ENCODE data around the gene AHDC1.
"Not testable (repeated sequence)": the region's sequence is repeated elsewhere in the genome, so short reads cannot be mapped to it uniquely, and the experiment has no call there.

The AHDC1 gene

DNA sequence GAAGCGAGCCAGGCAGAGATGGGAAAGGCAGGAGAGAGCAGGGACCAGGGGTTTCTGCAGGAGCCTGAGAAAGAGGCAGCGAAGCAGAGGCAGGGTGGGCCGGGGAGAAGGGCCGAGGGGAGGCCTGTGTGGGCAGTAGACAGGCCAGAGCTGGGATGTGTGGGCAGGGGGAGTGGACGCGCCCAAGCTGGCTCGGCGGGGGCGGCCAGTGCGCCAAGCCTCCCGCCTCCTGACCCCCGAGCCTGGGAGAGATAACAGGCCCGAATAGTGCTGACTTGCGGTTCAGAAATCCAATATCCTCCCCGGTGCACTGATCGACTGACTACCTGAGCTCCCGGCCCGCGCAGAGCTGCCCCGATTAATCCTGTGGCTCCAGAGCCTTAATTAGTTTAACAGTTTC lies 41.9 kb downstream of the AHDC1 start:
- DNase-seq (ENCODE audit: low spot score): no peak

GRCh38 chr1:27561124-27561899 lies 42.6 kb downstream of the AHDC1 start:
- no peak for DNase-seq (ENCODE audit: low spot score)

DNA sequence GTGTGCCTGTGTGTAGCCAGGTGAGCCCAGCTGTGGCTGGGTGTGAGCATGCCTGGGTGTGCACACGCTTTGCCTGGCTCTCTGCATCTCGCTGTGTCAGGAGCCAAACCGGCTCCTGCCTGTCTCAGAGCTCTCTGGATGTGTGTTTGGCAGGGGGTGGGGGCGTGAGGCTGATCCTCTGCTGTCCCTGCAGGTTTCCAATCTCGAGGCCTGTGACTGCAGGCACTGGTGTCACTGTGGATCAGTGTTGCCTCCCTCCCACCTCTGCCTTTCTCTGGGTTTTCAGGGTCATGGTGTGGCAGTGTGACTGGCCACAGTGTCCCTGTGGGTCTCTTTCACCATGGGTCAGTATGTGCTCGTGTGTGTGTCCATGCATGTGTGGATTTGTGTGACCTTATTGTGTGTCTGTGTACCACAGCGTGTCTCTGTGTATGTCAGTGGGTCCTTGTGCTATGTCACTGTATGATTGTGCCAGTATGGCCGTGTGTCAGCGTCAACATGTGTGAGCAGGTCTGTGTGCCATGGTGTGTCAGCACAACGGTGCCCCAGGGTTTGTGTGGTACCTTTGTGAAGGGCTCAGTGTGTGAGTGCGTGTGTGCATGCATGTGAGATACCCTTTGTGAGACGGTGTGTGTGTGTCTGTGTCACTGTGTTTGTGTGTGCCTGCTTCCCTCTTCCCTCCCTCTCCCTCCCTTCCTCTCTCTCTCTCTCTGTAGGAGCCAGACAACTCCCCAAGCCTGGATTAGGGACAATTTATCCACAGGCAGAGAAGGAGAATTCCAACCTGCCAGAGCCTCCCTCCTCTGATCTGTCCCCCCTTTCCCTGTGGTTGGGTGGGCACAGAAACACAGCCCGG lies 43.4 kb downstream of the AHDC1 start:
- DNase-seq (ENCODE audit: low spot score): no peak

GRCh38 chr1:27559466-27560030 lies 44.4 kb downstream of the AHDC1 start:
- no peak for DNase-seq (ENCODE audit: low spot score)

DNA sequence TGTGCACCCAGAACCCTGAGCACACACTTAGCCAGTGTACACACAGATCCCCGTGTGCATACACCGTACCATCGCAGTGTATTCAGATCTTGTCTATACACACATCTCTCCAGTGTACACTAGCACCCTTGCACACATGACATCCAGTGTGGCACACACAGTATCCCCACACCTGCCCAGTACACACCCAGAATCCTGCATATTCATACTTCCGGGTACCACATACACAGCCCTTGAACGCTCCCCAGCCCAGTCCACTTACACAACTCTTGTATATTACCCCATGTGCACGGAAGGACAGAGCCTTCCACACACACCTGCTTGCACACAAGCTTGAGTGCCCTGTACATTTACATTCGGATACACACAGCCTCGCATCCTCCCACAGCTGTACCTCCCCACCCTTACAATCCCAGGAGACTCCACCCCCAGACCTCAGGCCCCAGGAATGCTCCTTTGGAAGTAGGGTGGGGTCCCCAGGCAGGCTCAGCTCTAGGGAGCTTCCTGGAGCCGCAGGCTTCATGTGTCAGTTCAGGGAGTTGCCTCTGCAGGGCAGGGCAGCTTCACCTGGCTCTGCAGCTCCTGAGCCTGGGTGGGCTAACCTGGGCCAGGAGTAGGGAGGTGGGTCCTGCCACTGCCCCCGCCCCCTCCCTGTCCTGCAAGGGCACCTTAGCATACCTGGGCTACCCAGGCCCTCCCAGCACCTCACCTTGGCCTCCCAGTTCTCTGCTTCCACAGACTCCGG lies 46.2 kb downstream of the AHDC1 start:
- DNase-seq (ENCODE audit: low spot score): no peak

DNA sequence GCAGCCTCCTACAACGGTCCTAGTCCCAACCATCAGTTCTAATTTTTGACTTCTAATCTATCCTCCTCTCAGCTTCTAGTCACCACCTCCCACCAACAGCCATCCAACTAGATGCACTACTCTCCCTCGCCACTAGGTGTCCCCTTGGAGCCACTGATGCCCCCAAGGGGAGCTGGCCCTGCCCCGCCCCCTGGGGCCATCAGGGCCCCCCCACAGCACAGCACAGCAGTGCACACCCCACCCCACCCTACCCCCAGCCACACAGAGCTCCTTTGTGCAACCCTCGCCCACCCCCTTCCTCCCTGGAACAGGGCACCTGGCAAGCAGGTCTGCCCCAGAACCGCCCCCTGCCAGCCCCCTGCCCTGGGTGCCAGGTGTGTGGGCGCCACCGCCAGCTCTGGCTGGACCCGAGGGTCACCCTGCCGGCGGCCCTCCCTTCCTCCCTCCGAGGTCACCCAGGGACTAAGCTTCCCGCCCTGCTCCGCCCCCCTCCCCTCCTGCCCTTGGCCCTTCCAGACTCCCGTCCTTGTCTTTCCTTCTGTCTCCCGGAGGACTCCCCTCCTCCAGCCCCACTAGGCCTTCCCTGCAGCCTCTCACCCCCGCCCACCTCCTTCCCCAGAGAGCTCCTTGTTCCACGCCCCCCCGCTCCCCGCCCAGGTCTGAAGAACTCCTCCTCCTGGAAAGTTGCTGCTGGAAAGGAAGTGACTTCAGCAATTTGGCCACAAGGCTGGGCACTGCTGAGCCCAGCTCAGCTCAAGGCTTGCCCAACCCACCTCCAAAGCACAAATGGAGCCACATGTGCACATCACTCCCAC lies 47.0 kb downstream of the AHDC1 start:
- DNase-seq (ENCODE audit: low spot score): peak; percentile 94

DNA sequence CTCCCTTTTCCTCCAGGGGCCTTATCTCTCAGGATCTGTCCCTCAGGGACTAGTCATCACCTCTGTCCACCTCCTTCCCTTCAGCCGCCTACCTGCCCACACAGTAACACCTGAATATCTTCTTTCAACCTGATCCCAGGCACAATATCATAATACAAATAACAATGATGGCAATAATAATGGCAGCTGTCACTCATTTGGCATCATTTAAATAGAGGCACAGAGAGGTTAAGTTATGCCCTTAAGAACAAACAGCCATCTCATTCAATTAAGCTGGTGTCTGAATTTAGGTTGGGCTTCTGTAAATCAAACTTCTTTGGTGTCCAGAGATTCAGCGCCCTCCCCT lies 47.5 kb downstream of the AHDC1 start:
- DNase-seq (ENCODE audit: low spot score): no peak

- DNase-seq (ENCODE audit: low spot score): no peak
Observed at GRCh38 chr1:27555700-27556424, 48.1 kb downstream of the AHDC1 start.

DNA sequence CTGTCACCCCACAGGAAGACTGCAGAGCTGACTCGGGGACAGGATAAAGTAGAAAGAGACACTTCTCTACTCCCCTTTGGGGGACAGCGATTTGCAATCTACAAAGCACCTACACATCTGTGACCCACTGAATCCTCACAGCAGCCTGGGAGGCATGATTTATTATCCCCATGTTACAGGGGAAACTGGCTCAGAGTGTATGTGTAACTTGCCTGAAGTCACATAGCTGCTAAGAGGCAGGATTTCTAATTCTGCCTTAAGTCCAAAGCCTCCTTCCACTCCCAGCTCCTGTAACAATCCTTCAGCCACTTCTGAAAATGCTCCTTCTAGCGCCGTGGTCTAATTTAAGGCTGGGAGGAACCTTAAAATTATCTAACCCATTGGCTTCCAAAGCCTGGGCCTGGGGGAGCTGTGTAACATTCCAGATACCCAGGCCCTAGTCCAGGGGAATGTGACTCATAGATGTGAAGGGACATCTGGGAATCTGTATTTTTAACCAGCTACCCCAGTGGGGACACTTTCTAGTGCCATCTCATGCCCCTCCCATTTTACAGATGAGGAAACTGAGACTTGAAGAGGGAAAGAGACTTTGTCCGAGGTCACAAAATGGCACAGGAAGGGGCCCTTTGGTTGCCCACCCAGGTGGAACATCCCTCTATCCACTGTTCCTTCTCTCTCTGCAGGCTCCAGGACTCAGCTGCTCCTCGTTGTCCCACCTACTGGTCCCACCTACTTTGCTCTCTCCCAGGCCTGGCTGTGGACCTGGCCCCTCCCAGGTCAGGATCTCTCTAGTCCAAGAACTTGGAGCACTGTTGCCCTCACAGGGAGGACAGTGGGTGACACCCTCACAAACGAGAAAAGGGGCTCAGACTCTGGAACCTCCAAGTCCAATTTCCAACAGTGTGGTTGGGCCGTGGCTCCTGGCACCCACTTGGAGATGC lies 48.9 kb downstream of the AHDC1 start:
- no peak for DNase-seq (ENCODE audit: low spot score)

GRCh38 chr1:27554293-27554692 lies 49.7 kb downstream of the AHDC1 start:
- DNase-seq (ENCODE audit: low spot score): no peak

- not testable (repeated sequence) for DNase-seq (ENCODE audit: low spot score)
Observed at GRCh38 chr1:27553823-27554222, 50.1 kb downstream of the AHDC1 start.

GRCh38 chr1:27552911-27553420 lies 51.0 kb downstream of the AHDC1 start:
- no peak for DNase-seq (ENCODE audit: low spot score)

DNA sequence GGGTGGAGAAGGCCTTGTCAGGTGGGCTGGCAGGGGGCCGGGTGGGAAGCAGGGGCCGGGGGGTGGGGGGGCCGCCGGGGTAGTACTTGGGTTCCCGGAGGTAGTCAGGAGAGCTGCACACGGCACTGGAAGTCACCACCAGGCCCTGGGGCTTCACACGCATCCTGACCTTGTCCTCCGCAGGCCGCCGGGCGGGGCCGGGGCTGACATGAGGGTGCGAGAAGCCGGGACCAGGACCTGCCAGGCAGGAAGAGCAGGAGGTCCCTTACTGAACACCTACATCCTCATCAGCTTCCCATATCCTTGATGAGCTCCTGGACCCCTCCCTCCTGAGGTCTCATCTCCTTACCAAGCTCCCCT lies 52.0 kb downstream of the AHDC1 start:
- DNase-seq (ENCODE audit: low spot score): no peak

DNA sequence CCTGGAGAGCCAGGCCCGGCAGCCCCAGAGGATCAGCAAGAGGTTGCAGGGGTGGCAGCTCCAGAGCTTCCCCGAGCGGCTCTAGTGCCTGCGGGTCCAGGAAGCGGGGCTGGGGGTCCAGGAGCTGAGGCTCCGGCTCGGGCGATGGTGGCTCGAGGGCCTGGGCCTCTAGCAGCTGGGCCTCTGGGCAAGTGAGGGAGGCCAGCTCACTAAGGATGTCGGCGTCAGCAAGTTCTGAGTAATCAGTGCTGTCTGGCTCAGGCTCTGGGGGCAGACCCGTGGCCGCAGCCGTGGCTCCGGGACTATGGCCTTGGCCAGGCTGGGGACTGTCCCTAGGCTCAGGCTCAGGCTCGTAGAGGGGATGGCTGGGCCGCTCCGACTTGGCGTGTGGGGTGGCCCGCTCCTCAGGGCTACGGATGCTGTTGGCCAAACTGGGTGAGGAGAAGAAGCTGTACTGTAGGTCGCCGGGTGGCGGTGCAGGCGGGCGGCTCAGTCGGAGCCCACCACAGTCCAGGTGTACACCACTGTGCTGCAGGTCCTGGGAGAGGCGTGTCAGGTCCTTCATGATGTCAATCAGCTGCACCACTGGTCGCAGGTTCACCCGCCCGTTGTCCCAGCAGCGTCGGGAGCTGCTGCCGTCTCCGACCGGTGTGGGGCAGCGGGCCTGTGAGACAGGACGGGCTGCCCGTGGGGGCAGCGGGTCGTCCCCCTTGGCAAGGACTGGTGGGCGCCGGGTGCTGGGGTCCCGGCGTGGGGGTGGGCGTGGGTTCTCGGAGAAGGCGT lies 52.6 kb downstream of the AHDC1 start:
- no peak for DNase-seq (ENCODE audit: low spot score)

DNA sequence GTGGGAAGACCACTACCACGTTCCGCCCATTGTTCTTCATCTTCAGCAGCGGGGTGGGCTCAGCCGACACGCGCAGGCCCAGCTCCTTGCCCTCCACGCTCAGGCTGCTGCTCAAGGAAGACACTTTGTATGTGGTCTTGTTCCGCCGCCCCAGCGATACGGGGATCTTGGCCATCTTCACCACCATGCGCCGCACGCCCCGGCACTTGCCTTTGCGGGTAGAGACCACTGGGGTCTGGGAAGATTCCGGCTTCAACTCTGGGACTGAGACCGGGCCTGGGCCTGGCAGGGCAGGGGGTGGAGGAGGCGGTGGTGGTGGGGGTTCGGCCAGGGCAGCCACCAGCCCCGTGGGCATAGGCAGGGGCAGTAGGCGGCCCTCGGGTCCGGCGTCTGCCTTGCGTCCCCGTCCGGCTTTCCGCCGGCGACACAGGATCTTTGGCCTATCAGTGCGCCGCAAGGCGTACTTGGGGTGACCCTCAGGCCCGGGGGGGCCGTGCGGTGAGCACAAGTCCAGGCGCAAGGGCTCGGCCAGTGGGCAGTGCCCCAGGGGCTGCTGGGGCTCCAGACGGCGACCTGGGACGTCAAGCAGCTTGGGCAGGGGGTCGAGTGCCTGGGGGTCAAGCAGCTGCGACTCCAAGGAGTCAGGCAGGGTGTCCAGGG lies 53.3 kb downstream of the AHDC1 start:
- no peak for DNase-seq (ENCODE audit: low spot score)

- no peak for DNase-seq (ENCODE audit: low spot score)
Observed at GRCh38 chr1:27549807-27550408, 54.0 kb downstream of the AHDC1 start.

DNA sequence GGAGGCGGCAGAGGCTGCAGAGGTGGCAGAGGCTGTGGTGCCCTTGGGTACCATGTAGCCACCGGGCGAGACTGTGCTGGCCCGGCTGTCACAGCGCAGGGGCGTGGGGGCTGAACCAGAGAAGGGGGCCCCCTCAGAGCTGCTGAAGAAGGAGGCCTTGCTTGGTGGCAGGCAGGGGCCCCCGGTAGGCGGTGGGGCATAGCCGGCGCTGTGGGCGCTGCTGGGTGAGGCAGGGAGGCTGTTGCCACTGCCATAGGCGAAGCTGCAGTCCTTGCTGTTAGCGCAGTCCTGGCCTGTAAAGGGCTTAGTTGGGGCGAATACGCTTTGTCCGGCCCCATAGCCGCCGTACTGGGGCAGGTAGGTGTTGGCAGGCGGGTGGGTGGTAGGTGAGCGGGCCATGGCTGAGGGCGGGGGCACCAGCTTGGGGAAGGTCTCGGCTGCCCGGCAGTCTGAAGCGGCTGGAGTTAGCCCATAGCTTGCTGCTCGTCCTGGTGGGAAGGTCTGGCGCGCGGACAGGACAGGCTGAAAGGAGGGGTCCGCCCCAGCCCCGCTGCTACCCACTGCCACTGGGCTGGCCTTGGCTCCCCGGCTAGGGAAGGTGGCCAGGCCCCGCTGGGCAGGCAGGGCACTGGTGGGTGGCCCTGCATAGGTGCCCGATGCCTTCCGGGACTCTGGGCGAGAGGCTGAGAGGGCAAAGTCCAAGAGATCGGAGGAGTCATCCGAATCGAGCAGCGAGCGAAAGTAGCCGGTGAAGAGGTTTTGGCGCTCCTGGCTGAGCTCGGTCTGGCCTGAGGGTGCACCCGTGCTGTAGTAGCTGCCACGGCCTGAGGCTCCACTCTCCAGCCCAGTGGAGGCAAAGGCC lies 54.9 kb downstream of the AHDC1 start:
- DNase-seq (ENCODE audit: low spot score): no peak
